ENCODE measurements around the gene DTNA. TPM values are rescaled to one million over a fixed set of nuclear protein-coding genes. Genes with fewer than 3 reads are reported as not detected.

The DTNA gene
- total and polyA plus RNA-seq, 2 donors (not counting 1 experiment from before 2014, with no cell fraction given): 38.8 to 49.8 TPM

DNA sequence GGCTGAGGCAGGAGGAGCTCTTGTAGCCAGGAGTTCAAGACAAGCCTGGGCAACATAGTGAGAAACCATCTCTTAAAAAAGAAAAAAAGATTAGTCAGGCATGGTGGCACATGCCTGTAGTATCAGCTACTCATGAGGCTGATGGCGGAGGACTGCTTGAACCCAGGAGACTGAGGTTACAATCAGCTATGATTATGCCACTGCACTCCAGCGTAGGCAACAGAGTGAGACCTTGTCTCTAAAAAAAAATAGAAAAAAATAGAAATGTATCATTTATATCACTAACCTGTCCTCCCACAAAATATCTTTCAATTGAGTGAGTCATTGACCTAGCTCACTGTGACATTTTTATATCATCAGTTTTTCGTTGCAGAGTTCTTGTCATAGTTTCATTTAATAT lies 152.5 kb downstream of the DTNA start:
- Histone ChIP-seq H4K20me1 (ENCODE audit: control insufficient read depth, extremely low read depth, insufficient read depth, low read length) (no peaks in the 10 kb centered on the region), H3K9ac (ENCODE audit: insufficient read depth, low read length) (no peak overlapping the region), H2AFZ (ENCODE audit: low read length) (no peak overlapping the region), H3K36me3 (ENCODE audit: control insufficient read depth, insufficient read depth, low read length) (no peaks in the 10 kb centered on the region), H3K4me3 (replicated peaks in 1 of 4; ENCODE audit: control extremely low read depth in 1 of 4, insufficient read depth in 1 of 4, low read depth in 3 of 4, low read length in 4 of 4) (no peak overlapping the region), H3K27ac (ENCODE audit: insufficient read depth, low read length) (no peak overlapping the region), H3K27me3 (ENCODE audit: control insufficient read depth, insufficient read depth, low read length) (no peaks in the 10 kb centered on the region), H3K79me2 (ENCODE audit: control insufficient read depth, insufficient read depth, low read length) (no peaks in the 10 kb centered on the region), H3K4me2 (ENCODE audit: extremely low read depth, insufficient read depth, low read length) (no peak overlapping the region), H3K4me1 (ENCODE audit: control insufficient read depth, extremely low read depth, insufficient read depth, low read length) (peaks cover 2% of the 10 kb centered on the region), H3K9me3 (ENCODE audit: control insufficient read depth, insufficient read depth, low read depth, low read length) (no peaks in the 10 kb centered on the region)
- no peak for DNase-seq (ENCODE audit: low read depth in 2 of 2)
- TF ChIP-seq, protein P1, sequence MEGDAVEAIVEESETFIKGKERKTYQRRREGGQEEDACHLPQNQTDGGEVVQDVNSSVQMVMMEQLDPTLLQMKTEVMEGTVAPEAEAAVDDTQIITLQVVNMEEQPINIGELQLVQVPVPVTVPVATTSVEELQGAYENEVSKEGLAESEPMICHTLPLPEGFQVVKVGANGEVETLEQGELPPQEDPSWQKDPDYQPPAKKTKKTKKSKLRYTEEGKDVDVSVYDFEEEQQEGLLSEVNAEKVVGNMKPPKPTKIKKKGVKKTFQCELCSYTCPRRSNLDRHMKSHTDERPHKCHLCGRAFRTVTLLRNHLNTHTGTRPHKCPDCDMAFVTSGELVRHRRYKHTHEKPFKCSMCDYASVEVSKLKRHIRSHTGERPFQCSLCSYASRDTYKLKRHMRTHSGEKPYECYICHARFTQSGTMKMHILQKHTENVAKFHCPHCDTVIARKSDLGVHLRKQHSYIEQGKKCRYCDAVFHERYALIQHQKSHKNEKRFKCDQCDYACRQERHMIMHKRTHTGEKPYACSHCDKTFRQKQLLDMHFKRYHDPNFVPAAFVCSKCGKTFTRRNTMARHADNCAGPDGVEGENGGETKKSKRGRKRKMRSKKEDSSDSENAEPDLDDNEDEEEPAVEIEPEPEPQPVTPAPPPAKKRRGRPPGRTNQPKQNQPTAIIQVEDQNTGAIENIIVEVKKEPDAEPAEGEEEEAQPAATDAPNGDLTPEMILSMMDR (conservative IDR thresholded peaks at IDR 0.05 in 1 of 2, IDR thresholded peaks at IDR 0.05 in 1 of 2; ENCODE audit: low read depth in 1 of 2, low read length in 2 of 2): no peak
- no peak for TF ChIP-seq EZH2 (IDR thresholded peaks at IDR 0.05; ENCODE audit: low read length, missing control alignments)

DNA sequence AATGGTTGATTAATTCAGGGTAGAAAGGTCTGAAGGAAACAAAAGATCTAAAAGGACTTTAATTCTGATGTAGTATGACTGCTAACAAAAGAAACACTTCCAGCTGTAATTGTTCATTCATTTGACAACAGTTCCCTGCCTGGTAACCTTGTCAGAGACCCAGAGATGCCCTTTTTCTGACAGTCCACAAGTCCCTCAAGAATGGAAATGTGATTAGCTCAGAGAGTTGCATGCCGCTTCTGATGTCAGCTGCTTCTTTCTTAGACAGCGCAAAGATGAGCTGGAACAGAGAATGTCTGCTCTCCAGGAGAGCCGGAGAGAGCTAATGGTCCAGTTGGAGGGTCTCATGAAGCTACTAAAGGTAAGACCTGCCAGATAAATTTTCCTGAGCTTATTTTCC lies 153.6 kb downstream of the DTNA start:
- H2AFZ ChIP-seq (ENCODE audit: low read length): no peak overlapping the region

DNA sequence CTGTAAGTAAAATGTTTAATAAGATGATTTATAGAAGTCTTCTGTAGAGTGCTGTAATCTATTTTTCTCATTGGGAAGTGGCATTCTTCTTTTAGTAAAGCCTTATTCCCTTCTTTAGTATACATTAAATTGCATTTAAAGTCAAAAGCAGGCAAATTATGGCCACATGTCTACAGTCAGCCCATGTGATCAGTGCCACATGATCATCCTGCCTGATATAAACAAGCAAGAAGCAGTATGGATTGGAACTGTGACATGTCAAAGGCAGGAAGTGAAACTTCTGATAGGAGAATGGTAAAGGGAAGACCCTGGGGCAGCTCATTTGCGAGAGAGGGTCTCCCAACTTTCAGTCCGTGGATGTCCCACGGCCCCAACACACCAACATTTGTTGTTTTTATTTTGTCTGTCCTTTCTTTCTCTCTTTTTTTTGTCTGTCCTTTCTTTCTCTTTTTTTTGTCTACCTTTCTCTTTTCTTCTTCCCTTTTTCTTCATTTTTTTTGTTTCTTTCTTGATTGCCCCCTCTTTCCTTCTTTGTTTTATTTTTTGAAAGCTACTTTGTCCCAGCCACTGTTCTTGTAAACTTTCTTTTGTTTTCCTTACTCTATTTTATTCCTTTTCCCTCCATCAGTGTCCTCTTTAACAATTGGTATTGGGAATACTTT lies 154.9 kb downstream of the DTNA start:
- Histone ChIP-seq H3K36me3 (ENCODE audit: control insufficient read depth, insufficient read depth, low read length) (no peaks in the 10 kb centered on the region), H3K9me3 (ENCODE audit: control insufficient read depth, insufficient read depth, low read depth, low read length) (no peaks in the 10 kb centered on the region)

More for the DNA sequence above, 153.6 kb downstream of the DTNA start:
- H3K27ac ChIP-seq (ENCODE audit: insufficient read depth, low read length): no peak overlapping the region
- TF ChIP-seq, protein P1 (conservative IDR thresholded peaks at IDR 0.05 in 1 of 2, IDR thresholded peaks at IDR 0.05 in 1 of 2; ENCODE audit: low read depth in 1 of 2, low read length in 2 of 2): no peak
- no peak for TF ChIP-seq EZH2 (IDR thresholded peaks at IDR 0.05; ENCODE audit: low read length, missing control alignments)
- H3K4me3 ChIP-seq (replicated peaks in 1 of 4; ENCODE audit: control extremely low read depth in 1 of 4, insufficient read depth in 1 of 4, low read depth in 3 of 4, low read length in 4 of 4): no peak overlapping the region
- H3K9ac ChIP-seq (ENCODE audit: insufficient read depth, low read length): no peak overlapping the region
- H3K4me1 ChIP-seq (ENCODE audit: control insufficient read depth, extremely low read depth, insufficient read depth, low read length): peaks cover 2% of the 10 kb centered on the region
- H4K20me1 ChIP-seq (ENCODE audit: control insufficient read depth, extremely low read depth, insufficient read depth, low read length): no peaks in the 10 kb centered on the region
- H3K79me2 ChIP-seq (ENCODE audit: control insufficient read depth, insufficient read depth, low read length): no peaks in the 10 kb centered on the region
- no peak for DNase-seq (ENCODE audit: low read depth in 2 of 2)
- H3K9me3 ChIP-seq (ENCODE audit: control insufficient read depth, insufficient read depth, low read depth, low read length): no peaks in the 10 kb centered on the region
- no peak overlapping the region for H3K4me2 ChIP-seq (ENCODE audit: extremely low read depth, insufficient read depth, low read length)
- H3K27me3 ChIP-seq (ENCODE audit: control insufficient read depth, insufficient read depth, low read length): no peaks in the 10 kb centered on the region
- H3K36me3 ChIP-seq (ENCODE audit: control insufficient read depth, insufficient read depth, low read length): no peaks in the 10 kb centered on the region

More for the DNA sequence above, 154.9 kb downstream of the DTNA start:
- Histone ChIP-seq H3K27me3 (ENCODE audit: control insufficient read depth, insufficient read depth, low read length) (no peaks in the 10 kb centered on the region), H3K9ac (ENCODE audit: insufficient read depth, low read length) (no peak overlapping the region), H3K79me2 (ENCODE audit: control insufficient read depth, insufficient read depth, low read length) (no peaks in the 10 kb centered on the region), H3K4me1 (ENCODE audit: control insufficient read depth, extremely low read depth, insufficient read depth, low read length) (peaks cover 2% of the 10 kb centered on the region), H3K4me3 (replicated peaks in 1 of 4; ENCODE audit: control extremely low read depth in 1 of 4, insufficient read depth in 1 of 4, low read depth in 3 of 4, low read length in 4 of 4) (no peak overlapping the region), H2AFZ (ENCODE audit: low read length) (no peak overlapping the region), H3K4me2 (ENCODE audit: extremely low read depth, insufficient read depth, low read length) (no peak overlapping the region), H3K27ac (ENCODE audit: insufficient read depth, low read length) (no peak overlapping the region), H4K20me1 (ENCODE audit: control insufficient read depth, extremely low read depth, insufficient read depth, low read length) (no peaks in the 10 kb centered on the region)
- TF ChIP-seq, protein P1 (conservative IDR thresholded peaks at IDR 0.05 in 1 of 2, IDR thresholded peaks at IDR 0.05 in 1 of 2; ENCODE audit: low read depth in 1 of 2, low read length in 2 of 2): no peak
- no peak for TF ChIP-seq EZH2 (IDR thresholded peaks at IDR 0.05; ENCODE audit: low read length, missing control alignments)
- DNase-seq (ENCODE audit: low read depth in 2 of 2): no peak

Measured in fibroblast of lung (primary cell).